GM12801 (cell line): ENCODE measurements around the gene FRRS1L.

Source experiments
- TF ChIP-seq, protein P1 (sequence below): IDR thresholded peaks from one replicate; pipeline ENCODE4 v1.5.1; 2011; ENCODE audit warnings: control low read depth; ENCODE audit not compliant: insufficient read length; ENCODE audit errors: extremely low read depth

Gene FRRS1L

DNA sequence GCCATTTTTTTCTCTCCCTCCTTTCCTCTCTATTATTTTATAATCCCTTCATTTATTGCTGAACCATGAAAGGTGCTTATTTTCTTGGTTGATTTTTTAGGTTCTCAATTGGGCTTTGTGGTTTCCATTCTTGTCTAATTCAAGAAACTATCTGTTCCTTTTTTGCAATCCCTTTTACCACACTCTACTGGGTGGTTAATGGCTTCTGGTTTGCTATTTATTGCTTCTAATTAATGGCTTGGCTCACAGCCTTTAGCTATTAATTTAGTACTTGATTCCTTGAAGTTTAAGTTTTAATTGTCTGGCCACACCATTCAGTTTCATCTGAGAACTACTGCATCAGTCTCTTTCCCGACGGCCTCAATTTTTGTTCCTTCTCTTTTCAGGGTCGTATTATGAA lies 5.6 kb downstream of the FRRS1L start:
- TF ChIP-seq, protein P1, sequence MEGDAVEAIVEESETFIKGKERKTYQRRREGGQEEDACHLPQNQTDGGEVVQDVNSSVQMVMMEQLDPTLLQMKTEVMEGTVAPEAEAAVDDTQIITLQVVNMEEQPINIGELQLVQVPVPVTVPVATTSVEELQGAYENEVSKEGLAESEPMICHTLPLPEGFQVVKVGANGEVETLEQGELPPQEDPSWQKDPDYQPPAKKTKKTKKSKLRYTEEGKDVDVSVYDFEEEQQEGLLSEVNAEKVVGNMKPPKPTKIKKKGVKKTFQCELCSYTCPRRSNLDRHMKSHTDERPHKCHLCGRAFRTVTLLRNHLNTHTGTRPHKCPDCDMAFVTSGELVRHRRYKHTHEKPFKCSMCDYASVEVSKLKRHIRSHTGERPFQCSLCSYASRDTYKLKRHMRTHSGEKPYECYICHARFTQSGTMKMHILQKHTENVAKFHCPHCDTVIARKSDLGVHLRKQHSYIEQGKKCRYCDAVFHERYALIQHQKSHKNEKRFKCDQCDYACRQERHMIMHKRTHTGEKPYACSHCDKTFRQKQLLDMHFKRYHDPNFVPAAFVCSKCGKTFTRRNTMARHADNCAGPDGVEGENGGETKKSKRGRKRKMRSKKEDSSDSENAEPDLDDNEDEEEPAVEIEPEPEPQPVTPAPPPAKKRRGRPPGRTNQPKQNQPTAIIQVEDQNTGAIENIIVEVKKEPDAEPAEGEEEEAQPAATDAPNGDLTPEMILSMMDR: no peak

DNA sequence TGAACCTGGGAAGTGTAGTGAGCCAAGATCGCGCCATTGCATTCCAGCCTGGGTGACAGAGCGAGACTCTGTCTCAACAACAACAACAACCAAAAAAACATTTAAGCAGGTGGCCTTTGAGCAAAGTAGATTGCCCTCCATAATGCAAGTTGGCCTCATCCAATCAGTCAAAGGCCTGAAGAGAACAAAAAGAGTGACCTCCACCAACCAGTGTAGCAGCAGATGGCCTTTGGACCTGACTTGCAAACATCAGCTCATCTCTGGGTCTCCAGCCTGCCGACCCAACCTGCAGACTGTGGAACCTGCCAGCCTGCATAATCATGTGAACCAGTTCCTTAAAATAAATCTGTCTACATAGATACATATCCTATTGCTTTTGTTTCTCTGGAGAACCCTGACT lies 7.5 kb downstream of the FRRS1L start:
- TF ChIP-seq, protein P1: no peak

DNA sequence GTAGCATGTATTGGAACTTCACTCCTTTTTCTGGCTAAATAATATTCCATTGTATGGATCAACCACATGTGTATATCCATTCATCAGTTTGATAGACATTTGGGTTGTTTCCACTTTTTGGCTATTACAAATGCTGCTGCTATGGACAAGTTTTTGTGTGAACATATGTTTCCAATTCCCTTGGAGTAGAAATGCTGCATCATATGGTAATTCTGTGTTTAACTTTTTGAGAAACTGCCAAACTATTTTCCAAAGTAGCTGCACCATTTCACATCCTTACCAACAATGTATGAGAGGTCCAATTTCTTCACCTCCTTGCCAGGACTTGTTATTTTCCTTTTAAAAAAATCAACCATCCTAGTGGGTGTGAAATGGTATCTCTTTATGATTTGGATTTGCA lies 8.4 kb downstream of the FRRS1L start:
- TF ChIP-seq, protein P1: no peak

DNA sequence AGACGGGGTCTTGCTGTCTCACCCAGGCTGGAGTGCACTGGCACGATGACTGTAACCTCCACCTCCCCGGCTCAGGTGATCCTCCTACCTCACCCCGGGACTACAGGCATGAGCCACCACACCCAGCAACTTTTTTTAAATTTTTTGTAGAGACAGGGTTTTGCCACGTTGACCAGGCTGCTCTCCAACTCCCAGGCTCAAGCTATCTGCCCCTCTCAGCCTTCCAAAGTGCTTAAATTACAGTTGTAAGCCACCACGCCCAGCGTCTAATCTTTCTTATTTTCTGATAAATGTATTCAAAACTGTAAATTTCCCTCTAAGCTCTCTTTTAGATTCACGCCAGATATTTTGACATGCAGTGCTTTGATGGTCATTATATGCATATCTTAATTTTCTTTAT lies 10.3 kb downstream of the FRRS1L start:
- TF ChIP-seq, protein P1: no peak

DNA sequence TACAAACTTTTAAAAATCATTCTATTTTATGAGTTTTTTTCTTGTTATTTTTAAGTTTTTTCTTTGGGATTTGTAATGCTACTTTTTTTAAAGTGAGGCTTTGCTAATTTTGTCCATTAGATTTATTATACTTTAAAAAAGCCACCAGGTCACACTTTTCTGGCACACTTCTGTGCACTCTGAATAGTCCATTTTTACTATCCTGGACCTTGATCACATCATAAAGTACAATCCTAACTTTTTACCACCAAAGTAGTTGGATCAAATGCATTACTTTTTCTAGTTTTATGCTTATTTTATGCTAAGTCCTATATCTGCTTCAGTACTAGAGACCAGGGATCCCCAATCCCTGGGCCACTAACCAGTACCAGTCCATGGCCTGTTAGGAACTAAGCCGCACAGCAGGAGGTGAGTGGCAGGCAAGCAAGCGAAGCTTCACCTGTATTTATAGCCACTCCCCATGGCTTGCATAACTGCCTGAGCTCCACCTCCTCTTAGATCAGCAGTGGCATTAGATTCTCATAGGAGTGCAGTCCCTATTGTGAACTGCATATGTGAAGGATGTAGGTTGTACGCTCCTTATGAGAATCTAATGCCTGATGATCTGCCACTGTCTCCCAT lies 16.0 kb downstream of the FRRS1L start:
- TF ChIP-seq, protein P1: no peak

DNA sequence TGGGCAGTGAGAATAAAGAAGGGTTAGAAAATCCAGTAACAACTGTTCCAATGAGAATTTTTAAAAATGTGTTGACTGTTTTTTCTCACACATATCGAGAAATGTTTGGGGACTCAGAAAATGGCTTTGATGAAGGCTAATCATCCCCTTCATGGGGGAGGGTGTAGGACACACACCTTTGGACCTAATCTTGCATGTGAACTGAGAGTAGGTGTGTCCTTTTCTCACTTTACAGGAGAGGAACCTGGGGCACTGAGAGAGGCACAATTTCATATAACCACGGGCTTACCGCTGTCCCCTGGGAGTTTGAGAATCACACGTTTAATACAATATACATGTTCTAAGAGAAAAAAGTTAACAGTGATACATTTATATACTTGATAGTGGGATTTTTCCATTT lies 17.3 kb downstream of the FRRS1L start:
- TF ChIP-seq, protein P1: no peak

DNA sequence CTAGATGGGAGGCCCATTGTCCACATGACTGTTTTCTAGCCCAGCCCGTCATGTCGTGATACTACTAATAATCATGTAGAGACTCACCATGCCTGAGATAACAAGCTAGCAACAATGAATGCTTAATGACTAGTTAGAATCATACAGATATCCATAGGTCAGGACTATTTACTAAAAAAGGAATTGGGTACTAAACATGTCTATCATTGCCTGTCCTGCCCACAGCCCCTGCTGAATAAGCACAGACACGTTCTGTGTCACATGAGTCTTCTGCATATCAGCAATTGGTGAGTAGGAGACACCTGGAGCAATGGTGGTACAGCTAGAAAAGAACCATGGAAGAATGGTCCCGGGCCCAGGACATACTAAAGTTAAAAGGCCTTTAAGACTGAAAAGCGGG lies 18.0 kb downstream of the FRRS1L start:
- TF ChIP-seq, protein P1: no peak
